B cell (primary cell): ENCODE measurements around the gene CNPY2. TPM values are rescaled to one million over a fixed set of nuclear protein-coding genes. Genes with fewer than 3 reads are reported as not detected.

Experiments
- ATAC-seq: fragments of 200-7000 bp; cut with Tn5 transposase; one replicate; pipeline ENCODE4 v1.10.0; 2021; ENCODE audit warnings: low read depth, mild to moderate bottlenecking, moderate number of reproducible peaks, moderate library complexity
- CTCF ChIA-PET: fragments of 350-600 bp; sonication (Branson Sonifier 250); formaldehyde crosslinking; loops from one replicate; lab custom pipeline; 2021; ENCODE audit warnings: antibody characterized with exemption, inconsistent platforms; lab: Charles Lee
- POLR2A ChIA-PET: fragments of 350-600 bp; sonication (Branson Sonifier 250); formaldehyde crosslinking; loops from one replicate; lab custom pipeline; 2021; ENCODE audit warnings: antibody characterized with exemption; lab: Charles Lee
- DNase-seq: peaks from one replicate; pipeline ENCODE4 v3.0.0; 2013
- H2AFZ ChIP-seq: 2 replicates; pipeline ENCODE4 v1.6.1; 2012; ENCODE audit warnings: mild to moderate bottlenecking, low read depth, low read length; ENCODE audit not compliant: insufficient read depth, poor library complexity, severe bottlenecking
- H3K27ac ChIP-seq, 2 donors: 1 replicate in 1 of 2; 2 replicates in 1 of 2; pipeline ENCODE4 v1.5.1; 2012 to 2013; ENCODE audit warnings: low read length in 2 of 2, mild to moderate bottlenecking in 2 of 2, moderate library complexity in 1 of 2
- H3K27me3 ChIP-seq, 4 experiments: fragments of 200-600 bp in 1 of 4; sonication (generic) in 1 of 4; replicated peaks in 1 of 4; 1 replicate in 2 of 4; 2 replicates in 2 of 4; pipeline versions ENCODE4 v1.6.1 to v1.7.0; 2013 to 2016; ENCODE audit warnings: low read length in 3 of 4, mild to moderate bottlenecking in 2 of 4, mixed read lengths in 1 of 4, moderate library complexity in 1 of 4; ENCODE audit not compliant: insufficient read depth in 4 of 4, control insufficient read depth in 3 of 4; ENCODE audit errors: control extremely low read depth in 1 of 4
- H3K36me3 ChIP-seq, 2 experiments: replicated peaks in 1 of 2; 1 replicate in 1 of 2; 2 replicates in 1 of 2; pipeline versions ENCODE4 v1.6.1 to v1.7.1; 2013; ENCODE audit warnings: low read length in 1 of 2; ENCODE audit not compliant: insufficient read depth in 2 of 2, control insufficient read depth in 1 of 2; ENCODE audit errors: control extremely low read depth in 1 of 2, extremely low read depth in 1 of 2
- H3K4me1 ChIP-seq, 2 donors: fragments of 200-600 bp in 1 of 2; sonication (generic) in 1 of 2; 1 replicate in 1 of 2; 2 replicates in 1 of 2; pipeline versions ENCODE4 v1.5.1 to v1.6.1; 2013 to 2017; ENCODE audit warnings: low read length in 2 of 2; ENCODE audit not compliant: control insufficient read depth in 2 of 2, insufficient read depth in 2 of 2
- H3K4me2 ChIP-seq: replicated peaks from 2 replicates; pipeline ENCODE3; 2012; ENCODE audit warnings: mild to moderate bottlenecking, low read depth, low read length; ENCODE audit not compliant: poor library complexity, severe bottlenecking
- H3K4me3 ChIP-seq, 5 experiments: fragments of 200-600 bp in 1 of 5; sonication (generic) in 1 of 5; 1 replicate in 3 of 5; 2 replicates in 2 of 5; pipeline versions ENCODE4 v1.5.1 to v1.7.0; 2011 to 2016; ENCODE audit warnings: low read length in 4 of 5, mild to moderate bottlenecking in 4 of 5, low read depth in 2 of 5, control low read depth in 1 of 5, moderate library complexity in 1 of 5; ENCODE audit not compliant: insufficient read depth in 1 of 5; ENCODE audit errors: control extremely low read depth in 1 of 5, extremely low read depth in 1 of 5
- H3K79me2 ChIP-seq: fragments of 200-600 bp; sonication (generic); one replicate; pipeline ENCODE4 v1.6.0; 2016; ENCODE audit warnings: low read length; ENCODE audit not compliant: control insufficient read depth, insufficient read depth
- H3K9ac ChIP-seq: fragments of 200-600 bp; sonication (generic); 2 replicates; pipeline ENCODE4 v1.6.1; 2017; ENCODE audit warnings: mild to moderate bottlenecking, low read length, moderate library complexity
- H3K9me3 ChIP-seq, 3 donors: one replicate each; pipeline versions ENCODE4 v1.6.1 to v1.7.1; 2013; ENCODE audit warnings: low read length in 2 of 3; ENCODE audit not compliant: control insufficient read depth in 2 of 3, insufficient read depth in 1 of 3; ENCODE audit errors: control extremely low read depth in 1 of 3
- H4K20me1 ChIP-seq: 2 replicates; pipeline ENCODE4 v1.6.0; 2012; ENCODE audit warnings: mild to moderate bottlenecking, low read length; ENCODE audit not compliant: insufficient read depth, control insufficient read depth, poor library complexity, severe bottlenecking
- H3K27ac Mint-ChIP-seq: one replicate; pipeline ENCODE4 v1.8.0; 2021; ENCODE audit warnings: mixed read lengths
- H3K27me3 Mint-ChIP-seq: one replicate; pipeline ENCODE4 v1.8.0; 2021; ENCODE audit warnings: mixed read lengths
- H3K4me1 Mint-ChIP-seq: one replicate; pipeline ENCODE4 v1.8.0; 2021; ENCODE audit warnings: mixed read lengths
- H3K4me3 Mint-ChIP-seq: one replicate; pipeline ENCODE4 v1.8.0; 2021; ENCODE audit warnings: mixed read lengths
- H3K9me3 Mint-ChIP-seq: one replicate; pipeline ENCODE4 v1.8.0; 2022; ENCODE audit warnings: mixed read lengths; ENCODE audit not compliant: insufficient read depth
- CTCF ChIP-seq: fragments of 200-600 bp; IDR thresholded peaks from one replicate; pipeline ENCODE4 v1.8.0; 2022; ENCODE audit warnings: antibody characterized with exemption, mild to moderate bottlenecking
- EZH2 ChIP-seq: IDR thresholded peaks from 2 replicates; pipeline ENCODE4 v1.6.1; 2012; ENCODE audit warnings: borderline replicate concordance, low read depth, mild to moderate bottlenecking, moderate library complexity, low read length; ENCODE audit not compliant: insufficient read depth, poor library complexity, severe bottlenecking
- WGBS: methylation state at CpG from one replicate; pipeline ENCODE4 v1.1.5; 2013; ENCODE audit warnings: missing lambda C conversion rate; ENCODE audit not compliant: insufficient coverage; 5-methylcytosine and 5-hydroxymethylcytosine counted together
- intact Hi-C: fragments of 100-400 bp; cut with micrococcal nuclease; formaldehyde crosslinking; loops from one replicate; pipeline ENCODE4 v1.10.0; 2022
- polyA plus RNA-seq: library from polyadenylated mRNA; depleted of rRNA; stranded (reverse); fragments of >200 nt; gene quantifications from 2 replicates; pipeline ENCODE4 v1.2.3, GENCODE V29; 2012
- total RNA-seq, 2 donors: library from RNA; stranded (reverse); fragments of 120-200 nt in 1 of 2; gene quantifications; 1 replicate in 1 of 2; 2 replicates in 1 of 2; pipeline versions ENCODE4 v1.2.3 to v1.2.4, GENCODE V29; 2013 to 2022

Gene CNPY2
- total and polyA plus RNA-seq, 2 donors (not counting 1 experiment from before 2014, with no cell fraction given): 61.9 to 91.2 TPM

GRCh38 chr12:56307221-56307965, 8.4 kb downstream of the CNPY2 start:
- Mint-ChIP-seq H3K4me3 (no peak overlapping the region), H3K4me1 (peaks cover under 1% of the 10 kb centered on the region), H3K9me3 (no peaks in the 10 kb centered on the region), H3K27ac (no peak overlapping the region), H3K27me3 (no peaks in the 10 kb centered on the region)
- no peaks in the 10 kb centered on the region for H3K9me3 ChIP-seq
- 100% methylated on average over 6 of the region's 7 CpGs for WGBS
- ChIA-PET CTCF (interaction anchor here (0.6 to 1.1 kb wide), 2 partner anchors 9 to 50 kb away, joined by 3 to 5 read pairs; no protein-coding TSS in a partner anchor), POLR2A (interaction anchor here (1.1 kb wide), 1 partner anchor 50 kb away, joined by 3 read pairs; no protein-coding TSS in a partner anchor)
- intact Hi-C loops: no loop called here
- no peak overlapping the region for H3K9ac ChIP-seq
- no peak overlapping the region for H3K27ac ChIP-seq
- TF ChIP-seq CTCF: no peak
- no peak for TF ChIP-seq EZH2
- H3K36me3 ChIP-seq: peaks cover 8 to 38% of the 10 kb centered on the region in 2 experiments
- H3K4me2 ChIP-seq: no peak overlapping the region
- peaks cover 17% of the 10 kb centered on the region for H3K79me2 ChIP-seq
- no peaks in the 10 kb centered on the region for H4K20me1 ChIP-seq
- no peak overlapping the region for H2AFZ ChIP-seq
- DNase-seq: no peak
- no peak for ATAC-seq
- peaks cover 6 to 8% of the 10 kb centered on the region in 2 donors for H3K4me1 ChIP-seq
- H3K4me3 ChIP-seq: no peak overlapping the region
- no peaks in the 10 kb centered on the region for H3K27me3 ChIP-seq
